Peyer's patch (tissue), 4 donors: ENCODE results near the gene LY86. TPM values are rescaled to one million over a fixed set of nuclear protein-coding genes. Genes with fewer than 3 reads are reported as not detected.

ENCODE experiments used
- DNase-seq, 3 donors: peaks; one replicate each; pipeline ENCODE4 v3.0.0-alpha.2; 2017 to 2019
- H3K27ac ChIP-seq, 4 donors: fragments of 200-600 bp; sonication (generic); one replicate each; pipeline ENCODE4 v1.5.1; 2016 to 2019
- H3K27me3 ChIP-seq, 2 donors: fragments of 200-600 bp; sonication (generic); one replicate each; pipeline ENCODE4 v1.5.1; 2019
- H3K36me3 ChIP-seq, 3 donors: fragments of 200-600 bp; sonication (generic); one replicate each; pipeline ENCODE4 v1.5.1; 2016 to 2019
- H3K4me1 ChIP-seq, 4 donors: fragments of 200-600 bp; sonication (generic); one replicate each; pipeline ENCODE4 v1.5.1; 2016 to 2019
- H3K4me3 ChIP-seq, 4 donors: fragments of 200-600 bp; sonication (generic); 1 replicate in 3 of 4; 2 replicates in 1 of 4; pipeline ENCODE4 v1.5.1; 2016 to 2019; ENCODE audit warnings: mild to moderate bottlenecking in 1 of 4
- H3K9me3 ChIP-seq, 4 donors: fragments of 200-600 bp; sonication (generic); one replicate each; pipeline ENCODE4 v1.5.1; 2016 to 2019; ENCODE audit warnings: mild to moderate bottlenecking in 1 of 4
- CTCF ChIP-seq, 6 experiments: fragments of 450-650 bp in 4 of 6; fragments of 200-600 bp in 2 of 6; sonication (generic) in 1 of 6; IDR thresholded peaks; one replicate each; pipeline ENCODE4 v1.5.1; 2017 to 2019; ENCODE audit warnings: antibody characterized with exemption in 6 of 6, mild to moderate bottlenecking in 3 of 6, moderate library complexity in 1 of 6
- POLR2A ChIP-seq, 2 donors: fragments of 450-650 bp; IDR thresholded peaks; one replicate each; pipeline ENCODE4 v1.5.1; 2017; ENCODE audit warnings: antibody characterized with exemption in 2 of 2, mild to moderate bottlenecking in 2 of 2, moderate library complexity in 2 of 2
- total RNA-seq, 4 donors: library from RNA; depleted of rRNA; stranded (reverse); fragments of >200 nt; gene quantifications; one replicate each; pipeline ENCODE4 v1.1.0, GENCODE V29; 2016

Gene LY86
- total RNA-seq, 4 donors from 2014 or later, result 1.7 to 39.6 TPM; not detected in 2

GRCh38 chr6:6678811-6679210 lies 90.3 kb downstream of the LY86 start:
- H3K27ac ChIP-seq, result peak overlapping the region in 2 of 4 donors; percentile 46 to 51
- TF ChIP-seq CTCF (IDR thresholded peaks at IDR 0.05) (no peak), POLR2A (IDR thresholded peaks at IDR 0.05) (no peak)

GRCh38 chr6:6679633-6680032 lies 91.1 kb downstream of the LY86 start:
- no peak for DNase-seq
- peaks cover 0 to 53% (median 3%) of the 10 kb centered on the region in 4 donors for H3K4me1 ChIP-seq
- no peak overlapping the region for H3K27ac ChIP-seq

More at GRCh38 chr6:6678811-6679210, 90.3 kb downstream of the LY86 start:
- Histone ChIP-seq H3K4me3 (no peak overlapping the region), H3K9me3 (no peaks in the 10 kb centered on the region), H3K36me3 (no peaks in the 10 kb centered on the region), H3K4me1 (peaks cover 0 to 46% (median 3%) of the 10 kb centered on the region in 4 donors), H3K27me3 (no peaks in the 10 kb centered on the region)
- peak in 1 of 3 donors; percentile 61 for DNase-seq

DNA sequence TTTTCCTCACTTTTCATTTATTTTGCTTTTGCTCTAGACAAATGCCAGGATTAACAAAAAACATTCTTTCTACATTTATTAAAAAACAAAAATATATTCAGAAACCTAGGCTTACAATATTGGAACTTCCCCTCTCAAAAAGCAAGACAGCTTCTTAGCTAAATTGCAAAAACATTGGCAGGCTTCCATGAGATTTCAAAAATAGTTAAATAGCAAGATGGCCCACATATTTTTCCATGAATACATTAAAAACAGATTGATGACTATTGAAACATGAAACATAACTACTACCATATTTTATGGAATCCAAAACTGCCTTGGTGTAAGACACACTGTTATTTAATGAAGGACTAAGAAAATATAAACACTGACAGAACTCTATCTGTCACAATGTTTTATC lies 92.0 kb downstream of the LY86 start:
- Histone ChIP-seq H3K27me3 (no peaks in the 10 kb centered on the region), H3K4me1 (peaks cover 0 to 54% (median 3%) of the 10 kb centered on the region in 4 donors), H3K9me3 (no peaks in the 10 kb centered on the region), H3K36me3 (no peaks in the 10 kb centered on the region), H3K4me3 (no peak overlapping the region), H3K27ac (no peak overlapping the region)
- TF ChIP-seq POLR2A (IDR thresholded peaks at IDR 0.05) (no peak), CTCF (IDR thresholded peaks at IDR 0.05) (no peak)
- no peak for DNase-seq

More at GRCh38 chr6:6679633-6680032, 91.1 kb downstream of the LY86 start:
- TF ChIP-seq CTCF (IDR thresholded peaks at IDR 0.05), result no peak
- TF ChIP-seq POLR2A (IDR thresholded peaks at IDR 0.05), result no peak
- Histone ChIP-seq H3K9me3 (no peaks in the 10 kb centered on the region), H3K4me3 (no peak overlapping the region), H3K27me3 (no peaks in the 10 kb centered on the region), H3K36me3 (no peaks in the 10 kb centered on the region)

DNA sequence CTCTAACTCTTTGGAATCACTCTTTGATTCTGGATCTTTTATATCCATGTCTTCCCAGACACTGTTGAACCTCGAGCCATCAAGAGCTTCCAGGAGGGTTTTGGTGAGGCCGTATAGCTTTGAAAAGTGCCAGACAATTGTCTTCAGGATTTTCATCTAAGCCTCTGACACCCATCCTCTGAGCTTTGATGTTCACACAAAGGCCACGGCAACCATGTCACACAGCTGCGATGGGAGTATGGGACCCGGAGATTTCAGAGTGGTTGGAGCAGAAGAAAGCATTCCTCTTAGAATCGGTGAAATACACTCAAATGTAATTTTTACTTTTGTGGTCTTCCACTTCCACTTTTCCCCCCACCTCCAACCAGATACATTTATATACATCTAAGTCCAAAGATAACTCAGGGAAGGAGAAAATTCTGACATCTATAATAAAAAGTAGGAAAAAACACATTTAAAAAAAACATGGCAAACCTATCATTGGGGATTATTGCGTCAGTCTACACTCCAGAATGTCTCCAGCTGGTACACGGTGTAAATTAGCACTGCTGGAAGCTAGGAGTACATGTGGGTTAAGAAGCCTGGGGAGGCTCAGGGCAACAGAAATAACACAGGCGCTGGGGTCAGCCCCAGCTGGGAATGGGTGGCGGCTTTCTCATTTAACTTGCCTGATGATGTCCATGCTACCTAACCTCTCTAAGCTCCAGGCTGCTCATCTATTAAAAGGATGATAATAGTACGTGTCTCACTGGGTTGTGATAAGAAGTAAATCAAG lies 92.7 kb downstream of the LY86 start:
- no peak overlapping the region for H3K27ac ChIP-seq
- no peak for DNase-seq
- H3K36me3 ChIP-seq, result no peaks in the 10 kb centered on the region
- no peaks in the 10 kb centered on the region for H3K9me3 ChIP-seq
- no peak for TF ChIP-seq CTCF (IDR thresholded peaks at IDR 0.05)
- no peak for TF ChIP-seq POLR2A (IDR thresholded peaks at IDR 0.05)
- H3K27me3 ChIP-seq, result no peaks in the 10 kb centered on the region
- H3K4me3 ChIP-seq, result no peak overlapping the region
- H3K4me1 ChIP-seq, result peaks cover 0 to 54% (median 3%) of the 10 kb centered on the region in 4 donors

GRCh38 chr6:6682225-6682624 lies 93.7 kb downstream of the LY86 start:
- no peak for DNase-seq
- Histone ChIP-seq H3K4me1 (peaks cover 0 to 51% (median 3%) of the 10 kb centered on the region in 4 donors), H3K36me3 (no peaks in the 10 kb centered on the region), H3K27me3 (no peaks in the 10 kb centered on the region), H3K4me3 (no peak overlapping the region), H3K9me3 (no peaks in the 10 kb centered on the region), H3K27ac (peak overlapping the region in 1 of 4 donors; percentile 88)
- TF ChIP-seq POLR2A (IDR thresholded peaks at IDR 0.05), result no peak
- no peak for TF ChIP-seq CTCF (IDR thresholded peaks at IDR 0.05)
